Esophagus muscularis mucosa (tissue), 3 donors: ENCODE results near the gene ECEL1.
"Not testable (repeated sequence)": the region's sequence is repeated elsewhere in the genome, so short reads cannot be mapped to it uniquely, and the experiment has no call there.

Experiments used
- CTCF ChIP-seq, 3 experiments: fragments of 200-600 bp in 2 of 3; fragments of 450-650 bp in 1 of 3; sonication (generic) in 2 of 3; IDR thresholded peaks; one replicate each; pipeline ENCODE4 v1.5.1; 2017 to 2019; ENCODE audit warnings: antibody characterized with exemption in 3 of 3, mild to moderate bottlenecking in 2 of 3, moderate library complexity in 1 of 3
- EP300 ChIP-seq: sonication (generic); formaldehyde crosslinking; IDR thresholded peaks from one replicate; pipeline ENCODE4 v1.6.1; 2017; ENCODE audit warnings: antibody characterized with exemption

DNA sequence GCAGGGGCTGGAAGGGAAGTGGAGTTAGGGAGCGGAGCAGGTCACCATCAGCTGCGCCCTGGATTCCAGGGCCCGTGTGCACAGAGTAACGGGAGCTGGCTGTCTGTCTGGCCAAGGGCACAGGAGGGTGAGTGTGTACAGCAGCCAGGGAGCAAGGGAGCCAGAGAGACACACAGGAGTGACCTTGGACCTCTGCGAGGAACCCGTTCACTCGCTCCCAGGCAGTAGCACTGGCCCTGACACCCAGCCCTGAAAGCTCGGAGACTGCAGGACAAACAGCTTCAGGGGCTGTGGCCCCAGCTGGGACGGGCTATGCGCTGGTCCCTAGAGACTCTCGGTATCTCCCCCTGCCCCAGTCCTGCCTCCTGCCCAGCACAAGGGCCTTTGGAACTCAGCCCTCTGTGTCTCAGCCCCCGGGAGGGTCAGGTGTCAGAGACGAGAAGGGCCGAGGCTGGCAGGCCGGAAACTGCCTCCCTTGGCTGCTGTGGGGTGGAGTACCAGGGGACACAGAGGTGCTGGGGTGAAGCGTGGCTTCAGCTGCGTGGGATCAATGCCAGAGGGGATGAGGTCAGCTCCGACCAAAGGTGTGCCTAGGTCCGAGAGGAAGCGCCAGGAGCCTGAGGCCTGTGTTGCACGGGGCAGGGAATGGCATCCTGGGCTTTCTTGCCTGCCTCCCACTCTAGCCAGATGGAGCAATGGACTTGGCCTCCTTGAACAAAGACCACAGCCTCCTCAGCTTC lies 43.8 kb downstream of the ECEL1 start:
- not testable (repeated sequence) for TF ChIP-seq CTCF (IDR thresholded peaks at IDR 0.05); EP300
